Fibroblast of lung (primary cell): Measurements from ENCODE around the gene ICE2. TPM values are rescaled to one million over a fixed set of nuclear protein-coding genes. Genes with fewer than 3 reads are reported as not detected.

Source experiments
- DNase-seq, 2 donors: peaks; one replicate each; pipeline versions ENCODE4 v3.0.0 to v3.0.0-alpha.2; 2010; ENCODE audit warnings: low read depth in 2 of 2
- H2AFZ ChIP-seq: 2 replicates; pipeline ENCODE4 v1.5.1; 2012; ENCODE audit warnings: low read length, control low read depth, inconsistent platforms
- H3K27ac ChIP-seq: 2 replicates; pipeline ENCODE4 v1.5.1; 2011; ENCODE audit warnings: low read length, control low read depth; ENCODE audit not compliant: insufficient read depth
- H3K27me3 ChIP-seq: 2 replicates; pipeline ENCODE4 v1.5.1; 2011; ENCODE audit warnings: mild to moderate bottlenecking, low read length; ENCODE audit not compliant: control insufficient read depth, insufficient read depth
- H3K36me3 ChIP-seq: 2 replicates; pipeline ENCODE4 v1.5.1; 2011; ENCODE audit warnings: low read length; ENCODE audit not compliant: control insufficient read depth, insufficient read depth
- H3K4me1 ChIP-seq: 2 replicates; pipeline ENCODE4 v1.5.1; 2011; ENCODE audit warnings: low read length; ENCODE audit not compliant: control insufficient read depth, insufficient read depth; ENCODE audit errors: extremely low read depth
- H3K4me2 ChIP-seq: 2 replicates; pipeline ENCODE4 v1.5.1; 2011; ENCODE audit warnings: low read length, control low read depth; ENCODE audit not compliant: insufficient read depth; ENCODE audit errors: extremely low read depth
- H3K4me3 ChIP-seq, 4 experiments: fragments of 200-600 bp in 1 of 4; sonication (generic) in 1 of 4; replicated peaks in 1 of 4; 2 replicates each; pipeline ENCODE4 v1.5.1; 2011 to 2016; ENCODE audit warnings: low read length in 4 of 4, low read depth in 3 of 4, mild to moderate bottlenecking in 3 of 4, control low read depth in 2 of 4, inconsistent platforms in 1 of 4, mixed read lengths in 1 of 4; ENCODE audit not compliant: insufficient read depth in 1 of 4; ENCODE audit errors: control extremely low read depth in 1 of 4
- H3K79me2 ChIP-seq: 2 replicates; pipeline ENCODE4 v1.5.1; 2012; ENCODE audit warnings: mild to moderate bottlenecking, low read length, inconsistent platforms; ENCODE audit not compliant: control insufficient read depth, insufficient read depth
- H3K9ac ChIP-seq: 2 replicates; pipeline ENCODE4 v1.5.1; 2011; ENCODE audit warnings: mild to moderate bottlenecking, low read length, control low read depth; ENCODE audit not compliant: insufficient read depth
- H3K9me3 ChIP-seq: 2 replicates; pipeline ENCODE4 v1.5.1; 2012; ENCODE audit warnings: low read depth, low read length; ENCODE audit not compliant: control insufficient read depth, insufficient read depth
- H4K20me1 ChIP-seq: 2 replicates; pipeline ENCODE4 v1.5.1; 2011; ENCODE audit warnings: low read length; ENCODE audit not compliant: control insufficient read depth, insufficient read depth; ENCODE audit errors: extremely low read depth
- CTCF ChIP-seq, 2 donors: IDR thresholded peaks in 1 of 2; conservative IDR thresholded peaks in 1 of 2; 1 replicate in 1 of 2; 2 replicates in 1 of 2; pipeline ENCODE4 v1.5.1; 2011 to 2012; ENCODE audit warnings: low read length in 2 of 2, control low read depth in 1 of 2, inconsistent platforms in 1 of 2, low read depth in 1 of 2, mild to moderate bottlenecking in 1 of 2
- EZH2 ChIP-seq: IDR thresholded peaks from 2 replicates; pipeline ENCODE4 v1.5.1; 2012; ENCODE audit warnings: low read length, control low read depth, mild to moderate bottlenecking; ENCODE audit errors: missing control alignments
- polyA plus RNA-seq, 2 donors: library from polyadenylated mRNA; depleted of rRNA in 1 of 2; stranded (reverse) in 1 of 2; unstranded in 1 of 2; fragments of >200 nt; gene quantifications; 2 replicates each; pipeline ENCODE4 v1.2.1, GENCODE V29; 2011 to 2012; ENCODE audit warnings: missing spikeins in 1 of 2
- total RNA-seq: library from RNA; depleted of rRNA; stranded (reverse); fragments of >200 nt; gene quantifications from 2 replicates; pipeline ENCODE4 v1.2.1, GENCODE V29; 2014

ICE2 gene
- total and polyA plus RNA-seq, 2 donors (not counting 1 experiment from before 2014, with no cell fraction given): 22.3 to 38.6 TPM

GRCh38 chr15:60469893-60470641 is 8.9 kb downstream of the ICE2 start:
- Histone ChIP-seq H3K79me2 (peaks cover 3% of the 10 kb centered on the region), H3K4me1 (no peaks in the 10 kb centered on the region), H3K4me2 (no peak overlapping the region), H2AFZ (no peak overlapping the region), H3K36me3 (peaks cover 2% of the 10 kb centered on the region), H3K27me3 (no peaks in the 10 kb centered on the region), H3K4me3 (no peak overlapping the region), H4K20me1 (no peaks in the 10 kb centered on the region), H3K9ac (no peak overlapping the region), H3K27ac (no peak overlapping the region), H3K9me3 (no peaks in the 10 kb centered on the region)
- TF ChIP-seq EZH2: no peak
- TF ChIP-seq CTCF (conservative IDR thresholded peaks at IDR 0.05 in 1 of 2, IDR thresholded peaks at IDR 0.05 in 1 of 2; ENCODE audit: low read depth in 1 of 2, low read length in 2 of 2): no peak
- no peak for DNase-seq

- Histone ChIP-seq H4K20me1 (no peaks in the 10 kb centered on the region), H3K9me3 (no peaks in the 10 kb centered on the region), H3K4me3 (no peak overlapping the region), H2AFZ (no peak overlapping the region), H3K4me1 (no peaks in the 10 kb centered on the region), H3K36me3 (peaks cover 2% of the 10 kb centered on the region), H3K4me2 (no peak overlapping the region), H3K27ac (no peak overlapping the region), H3K79me2 (no peaks in the 10 kb centered on the region), H3K27me3 (no peaks in the 10 kb centered on the region), H3K9ac (no peak overlapping the region)
- peak in 1 of 2 donors; percentile 47 for DNase-seq
- TF ChIP-seq EZH2 (no peak), CTCF (conservative IDR thresholded peaks at IDR 0.05 in 1 of 2, IDR thresholded peaks at IDR 0.05 in 1 of 2; ENCODE audit: low read depth in 1 of 2, low read length in 2 of 2) (no peak)
Measured at GRCh38 chr15:60464836-60465630, 13.9 kb downstream of the ICE2 start.

DNA sequence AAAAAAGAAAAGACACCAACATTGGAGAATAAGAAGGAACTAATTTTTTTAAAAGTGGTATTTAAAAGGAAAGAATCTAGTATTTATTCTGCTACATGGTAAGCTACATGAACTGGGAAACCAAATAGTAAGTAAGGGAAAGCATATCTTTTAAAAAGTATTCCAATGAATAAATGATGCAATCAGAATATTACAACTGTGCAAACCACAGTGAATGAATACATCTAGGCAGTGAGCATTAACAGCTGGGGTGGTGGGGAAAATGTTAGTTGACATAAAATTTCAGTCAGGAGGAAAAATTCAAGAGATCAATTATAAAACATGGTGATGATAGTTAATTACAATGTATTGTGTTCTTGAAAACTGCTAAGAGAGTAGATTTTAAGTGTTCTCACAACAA is 16.9 kb downstream of the ICE2 start:
- Histone ChIP-seq H4K20me1 (no peaks in the 10 kb centered on the region), H3K4me1 (no peaks in the 10 kb centered on the region), H3K9ac (no peak overlapping the region), H3K27me3 (no peaks in the 10 kb centered on the region), H3K36me3 (no peaks in the 10 kb centered on the region), H2AFZ (no peak overlapping the region), H3K79me2 (no peaks in the 10 kb centered on the region), H3K4me3 (no peak overlapping the region), H3K4me2 (no peak overlapping the region), H3K9me3 (no peaks in the 10 kb centered on the region), H3K27ac (no peak overlapping the region)
- no peak for TF ChIP-seq CTCF (conservative IDR thresholded peaks at IDR 0.05 in 1 of 2, IDR thresholded peaks at IDR 0.05 in 1 of 2; ENCODE audit: low read depth in 1 of 2, low read length in 2 of 2)
- no peak for TF ChIP-seq EZH2
- peak in 1 of 2 donors; percentile 42 for DNase-seq
